Fibroblast of pulmonary artery (primary cell): ENCODE measurements around the gene CLECL1.
"Not testable (repeated sequence)": the region's sequence is repeated elsewhere in the genome, so short reads cannot be mapped to it uniquely, and the experiment has no call there.

Experiments used
- DNase-seq: peaks from one replicate; pipeline ENCODE4 v3.0.0-alpha.2; 2010; ENCODE audit warnings: low read depth
- H3K4me3 ChIP-seq: replicated peaks from 2 replicates; pipeline ENCODE4 v1.5.1; 2011; ENCODE audit warnings: low read depth, mild to moderate bottlenecking, control low read depth, low read length, moderate library complexity
- TF ChIP-seq, protein P1 (sequence below): IDR thresholded peaks from 2 replicates; pipeline ENCODE4 v1.5.1; 2011; ENCODE audit warnings: mild to moderate bottlenecking, control low read depth, low read length, inconsistent platforms; ENCODE audit errors: missing control alignments

Gene CLECL1

DNA sequence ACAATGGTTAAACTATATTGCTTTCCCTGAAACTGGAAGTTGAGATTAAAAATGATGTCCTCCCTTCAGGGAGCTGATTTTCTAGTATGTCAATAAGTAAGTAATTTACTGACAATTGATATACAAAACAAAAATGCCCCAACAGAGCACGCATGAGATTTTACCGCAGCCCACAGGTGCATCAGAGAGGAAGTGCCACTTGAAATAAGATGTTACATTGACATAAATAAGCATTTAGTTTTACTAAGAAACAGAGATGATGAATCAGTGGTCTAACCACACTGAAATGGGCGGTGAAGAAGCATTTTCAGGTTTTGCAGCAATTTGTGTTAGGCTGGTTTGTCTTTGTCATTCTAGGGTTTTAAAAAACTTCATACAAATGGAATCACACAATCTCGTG lies 8.8 kb upstream of the CLECL1 start:
- TF ChIP-seq, protein P1, sequence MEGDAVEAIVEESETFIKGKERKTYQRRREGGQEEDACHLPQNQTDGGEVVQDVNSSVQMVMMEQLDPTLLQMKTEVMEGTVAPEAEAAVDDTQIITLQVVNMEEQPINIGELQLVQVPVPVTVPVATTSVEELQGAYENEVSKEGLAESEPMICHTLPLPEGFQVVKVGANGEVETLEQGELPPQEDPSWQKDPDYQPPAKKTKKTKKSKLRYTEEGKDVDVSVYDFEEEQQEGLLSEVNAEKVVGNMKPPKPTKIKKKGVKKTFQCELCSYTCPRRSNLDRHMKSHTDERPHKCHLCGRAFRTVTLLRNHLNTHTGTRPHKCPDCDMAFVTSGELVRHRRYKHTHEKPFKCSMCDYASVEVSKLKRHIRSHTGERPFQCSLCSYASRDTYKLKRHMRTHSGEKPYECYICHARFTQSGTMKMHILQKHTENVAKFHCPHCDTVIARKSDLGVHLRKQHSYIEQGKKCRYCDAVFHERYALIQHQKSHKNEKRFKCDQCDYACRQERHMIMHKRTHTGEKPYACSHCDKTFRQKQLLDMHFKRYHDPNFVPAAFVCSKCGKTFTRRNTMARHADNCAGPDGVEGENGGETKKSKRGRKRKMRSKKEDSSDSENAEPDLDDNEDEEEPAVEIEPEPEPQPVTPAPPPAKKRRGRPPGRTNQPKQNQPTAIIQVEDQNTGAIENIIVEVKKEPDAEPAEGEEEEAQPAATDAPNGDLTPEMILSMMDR, result no peak
- no peak overlapping the region for H3K4me3 ChIP-seq
- no peak for DNase-seq

DNA sequence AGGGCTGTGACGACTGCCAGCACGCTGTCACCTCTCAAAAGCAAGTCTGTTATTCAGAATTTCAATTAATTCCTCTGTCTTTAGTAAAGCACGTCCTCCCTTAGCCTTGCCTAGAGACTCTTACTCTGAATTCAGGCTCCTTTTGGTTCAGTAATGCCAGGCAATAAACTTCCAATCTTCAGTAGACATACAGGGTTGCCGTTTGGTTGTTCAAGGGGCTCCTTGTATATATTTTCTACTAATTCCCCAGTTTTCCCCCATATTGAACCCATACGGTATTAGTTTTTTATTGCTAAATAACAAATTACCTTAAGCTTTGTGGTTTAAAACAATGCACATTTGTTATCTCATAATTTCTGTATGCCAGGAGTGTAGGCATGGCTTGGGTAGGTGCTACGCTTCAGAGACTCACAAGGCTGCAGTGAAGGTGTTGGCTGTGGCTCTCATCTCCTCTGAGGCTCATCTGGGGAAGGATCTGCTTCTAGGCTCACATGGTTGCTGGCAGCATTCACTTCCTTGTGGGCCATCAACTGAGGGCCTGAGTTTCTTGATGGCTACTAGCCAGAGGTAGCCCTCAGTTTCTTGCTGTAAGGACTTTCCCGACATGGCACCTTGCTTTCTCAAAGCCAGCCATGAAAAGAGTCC lies 7.3 kb upstream of the CLECL1 start:
- H3K4me3 ChIP-seq, result peak overlapping the region; percentile 32
- TF ChIP-seq, protein P1, result no peak
- DNase-seq, result no peak

DNA sequence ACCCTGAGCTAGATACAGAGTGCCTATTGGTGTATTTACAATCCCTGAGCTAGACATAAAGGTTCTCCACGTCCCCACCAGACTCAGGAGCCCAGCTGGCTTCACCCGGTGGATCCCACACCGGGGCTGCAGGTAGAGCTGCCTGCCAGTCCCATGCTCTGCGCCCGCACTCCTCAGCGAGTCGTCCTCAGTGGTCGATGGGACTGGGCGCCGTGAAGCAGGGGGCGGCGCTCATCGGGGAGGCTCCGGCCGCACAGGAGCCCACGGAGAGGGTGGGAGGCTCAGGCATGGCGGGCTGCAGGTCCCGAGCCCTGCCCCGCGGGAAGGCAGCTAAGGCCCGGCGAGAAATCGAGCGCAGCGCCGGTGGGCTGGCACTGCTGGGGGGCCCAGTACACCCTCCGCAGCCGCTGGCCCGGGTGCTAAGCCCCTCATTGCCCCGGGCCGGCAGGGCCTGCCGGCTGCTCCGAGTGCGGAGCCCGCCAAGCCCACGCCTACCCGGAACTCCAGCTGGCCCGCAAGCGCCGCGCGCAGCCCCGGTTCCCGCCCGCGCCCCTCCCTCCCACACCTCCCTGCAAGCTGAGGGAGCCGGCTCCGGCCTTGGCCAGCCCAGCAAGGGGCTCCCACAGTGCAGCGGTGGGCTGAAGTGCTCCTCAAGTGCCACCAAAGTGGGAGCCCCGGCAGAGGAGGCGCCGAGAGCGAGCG lies 6.7 kb upstream of the CLECL1 start:
- H3K4me3 ChIP-seq, result peak overlapping the region; percentile 32
- not testable (repeated sequence) for DNase-seq

DNA sequence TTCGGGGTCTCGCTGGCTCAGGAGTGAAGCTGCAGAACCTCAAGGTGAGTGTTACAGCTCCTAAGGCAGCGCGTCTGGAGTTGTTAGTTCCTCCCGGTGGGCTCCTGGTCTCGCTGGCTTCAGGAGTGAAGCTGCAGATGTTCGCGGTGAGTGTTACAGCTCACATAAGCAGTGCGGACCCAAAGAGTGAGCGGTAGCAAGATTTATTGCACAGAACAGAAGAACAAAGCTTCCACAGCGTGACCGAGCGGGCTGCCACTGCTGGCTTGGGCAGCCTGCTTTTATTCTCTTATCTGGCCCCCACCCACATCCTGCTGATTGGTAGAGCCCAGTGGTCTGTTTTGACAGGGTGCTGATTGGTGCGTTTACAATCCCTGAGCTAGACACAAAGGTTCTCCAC lies 6.0 kb upstream of the CLECL1 start:
- DNase-seq, H3K4me3 ChIP-seq: not testable (repeated sequence)

DNA sequence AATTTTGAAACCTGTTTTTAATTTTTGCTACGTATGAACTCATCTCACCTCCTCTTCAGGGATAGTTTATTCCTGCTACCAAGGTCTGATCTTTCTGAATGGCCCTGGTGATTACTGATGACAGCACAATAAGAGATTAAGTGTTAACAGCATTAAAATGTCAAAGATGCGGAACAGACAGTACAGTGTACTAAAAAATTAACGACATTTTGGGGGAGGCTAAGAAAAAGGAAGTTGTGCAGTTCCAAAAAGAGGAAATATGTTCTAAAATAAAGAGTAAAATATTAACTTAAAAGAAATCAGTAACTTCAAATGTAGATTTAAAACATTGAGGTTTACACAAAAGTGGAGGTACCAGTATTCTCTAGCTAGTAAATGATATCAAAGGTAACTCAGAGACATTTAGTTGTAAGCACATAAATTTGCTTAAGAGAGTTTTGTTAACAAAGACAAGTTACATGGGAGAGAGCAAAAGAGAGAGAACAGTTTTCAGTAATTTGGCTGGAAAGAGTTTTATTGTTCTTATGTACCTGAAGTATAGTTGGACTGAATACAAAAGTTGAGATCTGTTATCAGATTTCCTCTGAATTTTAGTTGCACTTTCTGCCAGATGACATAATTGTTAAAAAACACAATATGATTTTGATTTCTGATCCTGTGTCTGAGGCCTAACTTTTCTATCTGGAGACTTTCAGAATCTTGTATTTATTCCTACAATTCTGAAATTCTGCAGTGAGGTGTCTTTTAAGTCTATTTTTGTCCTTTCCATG lies 4.2 kb upstream of the CLECL1 start:
- TF ChIP-seq, protein P1, result no peak
- DNase-seq, result no peak
- H3K4me3 ChIP-seq, result no peak overlapping the region

DNA sequence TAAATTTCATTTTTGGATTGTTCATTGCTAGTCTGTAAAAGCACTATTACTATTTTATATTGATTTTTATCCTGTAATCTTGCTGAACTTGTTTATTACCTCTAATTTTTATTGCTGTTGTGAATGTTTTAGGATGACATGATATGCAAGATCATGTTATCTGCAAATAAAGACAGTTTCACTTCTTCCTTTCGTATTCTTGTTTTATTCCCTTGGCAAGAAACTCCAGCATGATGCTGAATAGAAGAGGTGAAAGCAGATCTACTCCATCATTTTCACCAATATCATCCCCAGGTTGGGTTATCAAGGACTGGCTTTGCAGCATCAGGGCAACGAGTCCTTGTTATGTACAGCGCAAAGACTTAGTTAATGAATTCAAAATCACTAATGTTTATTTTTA lies 2.7 kb upstream of the CLECL1 start:
- DNase-seq, result no peak
- H3K4me3 ChIP-seq, result no peak overlapping the region
- TF ChIP-seq, protein P1, result no peak

DNA sequence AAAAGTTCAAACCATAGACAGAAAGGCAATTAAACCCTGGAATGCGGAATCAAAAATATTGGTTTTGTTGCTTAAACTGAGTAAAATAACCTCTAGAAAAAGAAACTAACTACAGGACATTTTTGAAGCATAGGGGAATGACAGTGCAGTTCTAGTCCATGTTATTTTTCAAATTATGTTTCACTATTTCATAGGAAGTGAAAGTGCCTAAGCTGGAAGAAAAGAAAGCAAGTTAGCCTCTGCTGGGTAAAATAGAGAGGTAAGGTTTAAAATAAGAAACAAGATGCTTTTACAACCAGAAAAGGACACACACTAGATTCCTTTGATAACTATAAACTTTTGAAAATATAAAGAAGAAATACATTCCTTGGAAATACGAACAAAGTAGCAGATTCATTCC lies 1.1 kb downstream of the CLECL1 start:
- DNase-seq, result no peak

More for the DNA sequence above, 1.1 kb downstream of the CLECL1 start:
- no peak overlapping the region for H3K4me3 ChIP-seq
- TF ChIP-seq, protein P1, result no peak
